DND-41 (cell line): ENCODE data around the gene PLXNB3.

Experiments
- CTCF ChIP-seq: IDR thresholded peaks from 2 replicates; pipeline ENCODE4 v1.5.1; 2012; ENCODE audit warnings: borderline replicate concordance, low read length, moderate library complexity, mild to moderate bottlenecking; ENCODE audit not compliant: poor library complexity, severe bottlenecking; ENCODE audit errors: extremely low read depth
- EZH2 ChIP-seq: IDR thresholded peaks from 3 replicates; pipeline ENCODE4 v1.6.1; 2012; ENCODE audit warnings: borderline replicate concordance, low read depth, mild to moderate bottlenecking, moderate library complexity, low read length, inconsistent platforms; ENCODE audit not compliant: severe bottlenecking

GRCh38 chrX:153768311-153769157, 4.5 kb downstream of the PLXNB3 start:
- TF ChIP-seq EZH2 (no peak), CTCF (no peak)
